HG03025 (cell line): ENCODE data around the gene CAP2.
"Not testable (repeated sequence)": the region's sequence is repeated elsewhere in the genome, so short reads cannot be mapped to it uniquely, and the experiment has no call there.

Source experiments
- ATAC-seq: cut with Tn5 transposase; IDR thresholded peaks from one replicate; pipeline ENCODE4 v1.9.1; 2021; ENCODE audit warnings: mild to moderate bottlenecking, moderate library complexity; ENCODE audit not compliant: unreplicated experiment, low FRiP score

CAP2 gene

DNA sequence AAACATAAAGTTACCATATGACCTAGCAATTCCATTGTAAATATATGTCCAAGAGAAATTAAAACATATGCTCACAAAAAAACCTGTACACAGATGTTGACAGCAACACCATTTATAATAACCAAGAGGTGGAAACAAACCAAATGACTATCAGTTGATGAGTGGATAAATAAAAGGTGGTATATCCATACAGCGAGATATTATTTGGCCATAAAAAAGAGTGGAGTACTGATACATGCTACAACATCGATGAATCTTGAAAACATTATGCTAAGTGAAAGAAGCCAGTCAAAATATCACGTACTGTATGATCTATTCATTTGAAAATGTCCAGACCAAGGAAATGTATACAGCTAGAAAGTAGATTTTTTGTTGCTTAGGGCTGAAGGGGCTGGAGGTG, 2.9 kb downstream of the CAP2 start:
- no peak for ATAC-seq

DNA sequence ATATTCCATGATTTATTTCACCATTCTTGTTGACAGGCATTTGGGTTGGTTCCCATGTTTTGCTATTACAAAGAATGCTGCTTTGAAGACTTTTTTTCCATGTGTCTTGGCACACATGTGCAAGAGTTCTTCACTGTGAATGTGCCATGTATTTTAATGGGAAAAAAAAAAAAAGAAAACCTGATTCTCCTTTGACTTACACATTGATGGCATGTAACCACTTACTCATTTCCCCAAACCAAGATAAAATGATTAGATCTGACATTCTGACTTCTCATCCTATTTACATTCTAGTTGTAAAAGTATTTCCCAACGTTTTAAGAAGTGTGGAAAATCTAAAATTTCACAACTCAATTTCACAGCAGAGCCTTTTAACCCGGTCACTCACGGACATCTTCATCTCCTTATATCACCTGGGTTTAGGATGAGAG, 4.4 kb downstream of the CAP2 start:
- no peak for ATAC-seq

DNA sequence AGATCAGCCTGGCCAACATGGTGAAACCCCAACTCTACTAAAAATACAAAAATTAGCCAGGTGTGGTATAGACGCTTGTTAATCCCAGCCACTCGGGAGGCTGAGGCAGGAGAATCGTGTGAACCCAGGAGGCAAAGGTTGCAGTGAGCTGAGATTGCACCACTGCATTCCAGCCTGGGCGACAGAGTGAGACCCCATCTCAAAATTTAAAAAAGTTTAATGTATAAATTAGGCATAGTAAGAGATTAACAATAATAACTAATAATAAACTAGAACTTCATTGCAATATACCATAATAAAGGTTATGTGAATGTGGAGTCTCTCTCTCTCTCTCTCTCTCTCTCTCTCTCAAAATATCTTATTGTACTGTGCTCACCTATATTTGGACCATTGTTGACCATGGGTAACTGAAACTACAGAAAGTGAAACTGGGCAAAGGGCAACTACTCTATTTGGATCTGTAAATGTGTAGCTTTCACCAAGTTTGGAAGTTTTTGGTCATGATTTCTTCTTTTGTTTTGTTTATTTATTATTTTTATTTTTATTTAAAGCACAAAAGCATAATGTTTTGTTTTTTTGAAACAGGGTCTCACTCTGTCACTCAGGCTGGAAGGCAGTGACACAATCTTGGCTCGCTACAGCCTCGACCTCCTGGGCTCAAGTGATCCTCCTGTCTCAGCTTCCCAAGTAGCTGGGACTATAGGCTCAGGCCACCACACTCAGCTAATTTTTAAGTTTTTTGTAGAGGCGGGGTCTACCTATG, 12.0 kb downstream of the CAP2 start:
- not testable (repeated sequence) for ATAC-seq

DNA sequence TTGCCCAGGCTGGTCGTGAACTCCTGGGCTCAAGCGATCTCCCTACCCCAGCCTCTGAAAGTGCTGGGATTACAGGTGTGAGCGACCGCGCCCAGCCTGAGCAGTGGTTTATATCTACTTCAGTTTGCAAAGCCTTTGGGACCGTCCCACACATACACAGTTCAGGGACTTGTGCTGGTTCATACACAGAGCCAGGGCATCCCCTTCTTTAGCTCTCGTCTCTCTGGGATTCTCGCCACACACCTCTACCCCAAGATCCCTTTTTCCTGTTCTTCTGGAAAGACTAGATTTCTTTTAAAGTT, 12.5 kb downstream of the CAP2 start:
- no peak for ATAC-seq

DNA sequence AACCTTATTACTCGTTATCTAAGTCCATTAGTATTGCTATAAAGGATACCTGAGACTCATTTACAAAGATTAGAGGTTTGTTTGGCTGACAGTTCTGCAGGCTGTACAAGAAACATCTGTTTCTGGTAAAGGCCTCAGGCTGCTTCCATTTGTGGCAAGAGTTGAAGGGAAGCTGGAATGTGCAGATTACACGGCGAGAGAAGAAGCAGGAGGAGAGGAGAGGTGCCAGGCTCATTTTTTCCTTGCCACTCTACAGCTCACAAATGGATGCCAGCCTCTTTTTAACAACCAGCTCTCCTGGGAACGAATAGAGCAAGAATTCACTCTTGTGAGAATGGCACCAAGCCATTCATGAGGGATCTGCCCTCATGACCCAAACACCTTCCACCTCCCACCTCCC, 14.7 kb downstream of the CAP2 start:
- ATAC-seq: no peak

DNA sequence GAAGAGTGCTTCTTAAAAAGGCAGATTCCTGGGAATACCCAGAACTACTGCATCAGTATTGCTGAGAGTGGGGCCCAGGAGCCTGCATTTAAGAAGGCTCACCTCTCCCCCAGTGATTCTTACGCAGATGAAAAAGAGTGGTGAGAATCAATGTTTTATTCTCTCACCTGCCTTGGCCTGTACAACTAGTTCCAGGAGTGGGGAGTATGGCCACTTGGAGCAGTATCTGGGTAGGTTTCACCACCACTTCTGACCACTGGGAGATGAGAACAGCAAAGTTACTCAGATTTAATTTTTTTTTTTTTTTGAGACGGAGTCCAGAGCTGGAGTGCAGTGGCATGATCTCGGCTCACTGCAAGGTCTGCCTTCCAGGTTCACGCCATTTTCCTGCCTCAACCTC, 16.9 kb downstream of the CAP2 start:
- ATAC-seq: no peak

DNA sequence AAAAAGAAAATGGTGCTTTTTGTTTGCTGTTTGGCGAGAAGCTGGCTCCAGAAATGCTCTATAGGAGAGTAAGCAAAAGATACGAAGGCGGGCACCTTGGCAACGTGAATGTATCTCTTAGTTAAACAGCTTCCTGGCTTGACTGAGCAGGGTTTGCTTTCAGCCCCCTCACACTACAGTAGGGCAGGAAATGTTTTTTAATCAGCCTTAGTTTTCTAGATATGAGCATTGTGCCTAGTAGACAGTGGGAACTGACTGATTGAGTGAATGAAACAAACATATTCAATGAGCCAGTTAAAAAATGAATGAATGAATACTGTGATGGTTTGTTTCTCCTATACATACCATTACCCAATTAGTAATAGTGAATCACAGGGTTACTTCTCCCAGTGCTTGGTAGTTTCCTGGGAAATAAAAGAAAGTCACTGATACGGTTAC, 19.9 kb downstream of the CAP2 start:
- ATAC-seq: no peak

DNA sequence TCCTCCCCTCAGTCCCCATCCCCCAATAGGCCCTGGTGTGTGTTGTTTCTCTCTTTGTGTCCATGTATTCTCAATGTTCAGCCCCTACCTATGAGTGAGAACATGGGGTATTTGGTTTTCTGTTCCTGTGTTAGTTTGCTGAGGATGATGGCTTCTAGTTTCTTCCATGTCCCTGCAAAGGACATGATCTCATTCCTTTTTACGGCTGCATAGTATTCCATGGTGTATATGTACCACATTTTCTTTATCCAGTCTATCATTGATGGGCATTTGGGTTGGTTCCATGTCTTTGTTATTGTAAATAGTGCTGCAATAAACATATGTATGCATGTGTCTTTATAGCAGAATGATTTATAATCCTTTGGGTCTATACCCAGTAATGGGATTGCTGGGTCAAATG, 21.0 kb downstream of the CAP2 start:
- ATAC-seq: not testable (repeated sequence)

DNA sequence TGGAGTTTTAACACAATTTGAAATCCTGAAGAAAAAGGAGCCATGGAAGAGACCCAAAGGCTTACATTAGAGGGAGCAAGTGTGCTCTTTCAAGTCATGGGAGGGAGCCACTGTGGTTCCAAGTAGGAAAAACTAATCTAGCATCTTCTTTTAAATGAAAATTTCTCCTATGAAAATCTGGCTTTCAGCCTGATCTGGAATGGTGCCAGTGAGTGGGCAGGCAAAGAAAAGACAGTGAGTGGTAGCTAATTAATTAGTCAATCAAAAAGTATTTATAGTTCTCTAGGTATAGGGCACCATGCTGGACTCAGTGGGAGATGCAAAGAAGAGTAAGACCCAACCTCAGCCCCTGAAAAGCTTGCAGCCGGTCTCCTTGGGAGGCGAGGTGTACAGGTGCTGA, 21.9 kb downstream of the CAP2 start:
- no peak for ATAC-seq

DNA sequence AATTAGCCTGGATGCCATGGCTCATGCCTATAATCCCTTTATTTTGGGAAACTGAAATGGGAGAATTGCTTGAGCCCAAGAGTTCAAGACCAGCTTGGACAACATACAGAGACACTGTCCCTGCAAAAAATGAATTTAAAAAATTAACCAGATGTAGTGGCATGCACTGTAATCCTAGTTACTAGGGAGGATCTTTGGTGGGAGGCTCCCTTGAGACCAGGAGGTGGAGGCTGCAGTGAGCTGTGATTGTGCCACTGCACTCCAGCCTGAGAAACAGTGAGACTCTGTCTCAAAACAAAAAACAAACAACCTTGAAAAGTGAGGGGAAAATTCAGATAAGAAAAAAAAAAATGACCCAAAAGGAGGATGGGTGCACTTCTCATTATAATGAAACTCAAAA, 23.4 kb downstream of the CAP2 start:
- ATAC-seq: no peak

DNA sequence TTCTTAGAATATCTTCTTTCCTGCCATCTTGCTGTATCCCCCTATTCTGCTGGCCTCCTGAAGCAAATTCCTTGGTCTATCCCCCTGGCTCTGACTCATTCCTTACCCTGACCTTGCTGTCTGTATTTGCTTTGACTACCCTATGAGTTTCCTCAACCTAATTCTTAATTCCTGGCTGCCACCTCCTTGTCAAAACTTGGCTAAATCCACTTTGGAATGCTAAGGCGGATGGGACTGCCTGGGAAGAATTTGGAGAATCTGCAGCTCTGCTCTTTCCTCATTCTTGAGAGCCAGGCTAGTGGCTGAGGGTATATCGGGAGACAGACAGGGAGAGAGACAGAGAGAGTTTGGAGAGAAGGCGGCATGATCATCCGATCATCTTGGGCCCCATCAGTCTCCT, 24.4 kb downstream of the CAP2 start:
- no peak for ATAC-seq

DNA sequence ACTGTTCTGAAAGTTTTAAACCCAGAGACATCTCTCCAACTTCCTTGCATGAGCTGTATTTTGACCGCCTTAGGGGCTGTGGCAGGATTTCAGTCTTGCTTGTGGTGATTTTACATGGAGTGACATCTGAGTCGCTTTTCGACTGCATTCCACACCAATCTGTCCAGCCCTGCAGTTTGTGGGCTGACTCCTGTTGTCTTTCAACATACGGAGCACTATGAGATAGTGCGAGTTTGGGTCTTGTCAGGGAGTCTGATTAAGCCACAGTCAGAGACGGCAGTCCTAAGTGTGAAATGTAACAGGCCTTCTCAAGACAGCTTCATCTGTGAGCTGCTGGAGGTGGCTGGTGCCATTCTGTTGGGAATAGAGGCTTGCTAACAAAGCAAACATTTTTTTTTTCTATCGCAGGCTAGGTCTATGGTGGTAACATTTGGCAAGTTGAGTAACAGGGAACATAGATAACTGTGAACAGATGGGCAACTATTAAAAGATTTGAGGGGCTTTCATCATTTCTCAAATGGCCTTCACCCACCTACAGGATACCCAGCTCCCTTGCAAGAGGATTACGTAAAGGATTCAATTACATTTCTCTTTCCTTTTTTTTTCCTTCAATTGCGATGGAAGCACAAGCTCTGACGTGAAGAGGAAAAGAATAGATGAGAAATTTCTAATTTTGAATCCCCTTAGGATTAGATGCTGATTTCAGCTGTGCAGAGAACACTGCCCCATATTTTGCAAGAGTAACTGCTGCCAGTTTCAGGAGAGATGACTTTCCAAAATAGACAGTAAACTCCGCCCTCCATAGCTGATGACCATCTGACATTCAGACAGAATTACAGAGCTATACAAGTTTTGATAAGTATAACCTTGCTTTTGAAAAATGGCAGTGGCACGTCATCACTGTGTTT, 25.1 kb downstream of the CAP2 start:
- no peak for ATAC-seq

DNA sequence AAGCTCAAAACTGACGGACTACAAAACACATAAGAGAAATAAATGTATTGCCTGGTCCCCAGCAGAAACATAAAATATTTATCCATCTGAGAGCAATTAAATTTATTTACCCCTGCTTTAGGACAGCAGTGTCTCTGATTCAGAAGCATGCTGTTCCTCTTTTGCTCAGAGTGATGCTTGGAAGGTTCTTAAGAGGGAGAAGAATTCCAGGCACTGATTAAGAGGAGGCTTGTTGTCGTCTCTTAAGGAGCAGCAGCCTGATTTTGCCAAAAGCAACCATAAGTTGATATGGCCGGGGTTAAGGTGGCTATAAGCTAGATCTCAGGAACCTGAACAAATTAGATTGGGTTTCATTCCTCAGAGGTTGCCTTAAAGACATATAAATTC, 25.8 kb downstream of the CAP2 start:
- ATAC-seq: no peak

DNA sequence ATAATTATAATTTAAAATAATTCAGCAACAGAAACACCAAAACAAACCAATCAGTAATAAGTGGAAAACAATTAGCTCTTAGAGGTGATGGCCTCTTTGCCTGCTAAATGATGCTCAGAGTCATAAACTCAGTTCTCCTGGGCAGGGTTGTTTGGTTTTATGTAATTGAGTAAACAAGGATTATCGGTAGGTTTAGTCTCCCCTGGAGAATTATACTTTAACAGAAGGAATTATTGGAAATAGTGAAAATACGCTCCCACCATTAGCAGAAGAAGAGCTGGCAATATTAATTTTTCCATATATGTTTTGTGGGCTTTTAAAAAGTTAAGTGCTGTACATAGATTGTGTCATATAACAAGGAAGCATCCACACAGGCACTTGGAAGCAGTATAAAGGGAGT, 27.0 kb downstream of the CAP2 start:
- ATAC-seq: no peak

DNA sequence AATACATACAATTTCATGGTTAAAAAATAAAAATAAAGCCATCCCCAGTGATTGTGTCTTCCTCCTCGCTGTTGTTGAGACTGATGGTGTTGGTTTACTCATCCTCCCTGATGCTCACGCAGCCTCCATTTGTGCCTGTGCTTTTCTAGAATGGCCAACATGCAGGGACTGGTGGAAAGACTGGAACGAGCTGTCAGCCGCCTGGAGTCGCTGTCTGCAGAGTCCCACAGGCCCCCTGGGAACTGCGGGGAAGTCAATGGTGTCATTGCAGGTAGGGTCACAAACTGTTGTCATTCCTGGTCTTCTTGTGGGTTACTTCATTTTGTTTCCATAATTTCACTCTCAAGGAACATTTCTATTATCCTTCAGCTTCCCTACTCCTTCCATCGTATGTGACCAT, 28.0 kb downstream of the CAP2 start:
- ATAC-seq: no peak

DNA sequence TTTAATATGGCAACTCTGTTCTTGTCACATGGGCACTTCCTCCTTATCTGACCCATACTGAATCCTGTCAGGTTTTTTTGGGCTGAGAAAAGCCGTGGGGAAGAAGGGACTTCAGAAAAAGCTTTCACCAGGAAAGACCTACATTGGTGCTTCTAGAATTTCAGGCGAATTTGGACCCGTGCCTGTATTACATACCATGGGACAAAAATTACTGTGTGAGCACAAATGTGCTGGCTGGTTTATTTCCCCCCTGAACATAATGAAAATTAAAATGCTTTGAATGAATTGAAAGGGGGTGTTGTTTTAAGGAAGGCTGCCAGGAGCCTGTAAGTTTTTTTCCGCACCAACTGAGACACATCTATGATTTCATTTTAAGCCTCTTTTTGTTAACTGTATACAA, 29.6 kb downstream of the CAP2 start:
- ATAC-seq: no peak

DNA sequence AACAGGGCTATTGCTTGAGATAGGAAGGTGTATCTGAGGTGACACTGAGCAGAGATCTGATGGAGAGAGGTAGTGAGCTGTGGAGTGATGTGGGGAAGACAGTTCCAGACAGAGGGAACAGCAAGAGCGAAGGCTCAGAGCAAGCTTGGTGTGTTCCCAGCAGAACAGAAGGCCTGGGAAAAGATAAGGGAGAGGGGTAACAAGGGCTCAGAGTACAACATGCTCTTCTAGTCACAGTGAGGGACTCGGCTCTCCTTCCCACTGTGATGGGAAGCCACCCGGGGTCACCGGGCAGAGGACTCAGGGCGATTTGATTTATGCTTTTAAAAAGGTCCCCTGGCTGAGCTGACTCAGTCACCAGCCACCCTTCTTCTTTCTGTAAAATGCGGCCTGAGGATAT, 33.7 kb downstream of the CAP2 start:
- no peak for ATAC-seq

DNA sequence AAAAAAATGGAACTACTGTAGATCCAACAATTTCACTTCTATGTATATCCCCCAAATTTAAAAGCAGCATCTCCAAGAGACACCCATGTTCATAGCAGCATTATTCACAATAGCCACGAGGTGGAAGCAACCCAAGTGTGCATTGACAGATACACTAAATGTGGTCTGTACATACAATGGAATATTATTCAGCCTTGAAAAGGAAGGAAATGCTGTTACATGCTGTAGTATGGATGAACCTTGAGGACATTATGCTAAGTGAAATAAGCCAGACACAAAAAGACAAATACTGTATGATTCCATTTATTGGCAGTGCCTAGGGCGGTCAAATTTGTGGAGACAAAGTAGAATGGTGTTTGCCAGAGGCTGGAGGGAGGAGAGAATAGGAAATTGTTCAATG, 34.2 kb downstream of the CAP2 start:
- ATAC-seq: no peak

DNA sequence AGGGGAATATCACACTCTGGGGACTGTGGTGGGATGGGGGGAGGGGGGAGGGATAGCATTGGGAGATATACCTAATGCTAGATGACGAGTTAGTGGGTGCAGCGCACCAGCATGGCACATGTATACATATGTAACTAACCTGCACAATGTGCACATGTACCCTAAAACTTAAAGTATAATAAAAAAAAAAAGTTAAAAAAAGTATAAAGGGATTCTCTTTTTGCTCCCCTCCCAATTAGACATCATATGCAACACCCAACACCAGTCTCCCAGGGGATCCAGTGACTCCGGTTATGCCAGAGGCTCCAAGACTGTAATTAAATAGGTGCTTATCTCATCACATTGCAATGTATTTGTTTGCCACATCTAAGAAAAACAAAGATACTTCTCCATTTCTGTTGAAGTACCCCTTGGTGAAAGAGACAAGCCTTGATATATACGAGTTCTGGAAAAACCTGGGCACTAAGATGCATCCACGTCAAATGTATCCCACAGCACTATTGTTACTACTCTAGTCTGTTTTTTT, 35.3 kb downstream of the CAP2 start:
- not testable (repeated sequence) for ATAC-seq

DNA sequence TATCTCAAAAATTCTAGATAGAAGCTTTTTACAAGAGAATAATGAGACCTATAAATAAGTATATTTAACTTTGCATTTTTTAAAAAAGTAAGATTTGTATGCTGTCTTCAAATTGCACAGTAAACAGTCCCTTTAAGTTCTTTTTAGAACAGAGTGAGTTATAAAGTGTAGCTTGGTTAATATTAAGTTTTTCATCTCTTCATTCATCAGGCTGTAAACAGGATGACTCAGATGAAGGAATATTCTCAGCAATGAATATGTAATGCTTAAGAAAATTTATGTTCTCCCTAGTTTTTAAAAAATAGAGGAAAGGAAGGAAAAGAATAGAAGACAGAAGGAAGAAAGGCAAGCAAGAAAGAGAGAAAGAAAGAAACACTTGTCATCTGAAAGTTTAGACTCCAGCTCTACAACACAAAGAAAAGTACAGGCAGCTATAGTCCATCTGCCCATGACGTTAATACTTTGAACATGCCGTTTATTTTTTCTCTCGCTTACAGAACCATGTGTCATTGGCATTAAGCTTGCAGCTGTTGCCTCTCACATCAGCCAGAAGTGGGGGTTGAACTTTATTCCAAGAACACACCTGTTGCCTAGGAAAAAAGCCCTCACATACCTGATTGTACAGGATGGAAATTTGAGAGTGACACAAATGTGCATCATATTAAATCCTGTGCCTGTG, 36.1 kb downstream of the CAP2 start:
- ATAC-seq: no peak

DNA sequence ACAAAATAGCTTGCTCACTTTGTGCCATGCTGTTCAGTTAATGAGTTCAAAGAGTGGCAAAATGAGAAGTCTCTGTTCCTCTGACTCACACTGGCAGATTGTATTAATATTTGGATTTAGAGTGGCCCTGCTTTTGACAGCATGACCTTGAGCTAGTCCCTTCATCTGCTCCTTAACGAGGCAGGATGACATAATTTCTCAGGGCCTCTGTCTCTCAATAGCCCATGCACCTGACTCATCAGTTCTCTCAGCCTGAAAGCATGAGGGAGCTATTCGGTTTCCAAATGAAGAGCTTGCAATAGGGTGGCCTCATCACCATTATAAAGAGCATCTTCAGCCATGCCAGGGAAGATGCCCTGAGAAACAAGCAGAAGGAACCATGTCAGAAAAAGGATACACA, 38.2 kb downstream of the CAP2 start:
- no peak for ATAC-seq
